ENCODE data around the gene SEC16A.

The SEC16A gene

DNA sequence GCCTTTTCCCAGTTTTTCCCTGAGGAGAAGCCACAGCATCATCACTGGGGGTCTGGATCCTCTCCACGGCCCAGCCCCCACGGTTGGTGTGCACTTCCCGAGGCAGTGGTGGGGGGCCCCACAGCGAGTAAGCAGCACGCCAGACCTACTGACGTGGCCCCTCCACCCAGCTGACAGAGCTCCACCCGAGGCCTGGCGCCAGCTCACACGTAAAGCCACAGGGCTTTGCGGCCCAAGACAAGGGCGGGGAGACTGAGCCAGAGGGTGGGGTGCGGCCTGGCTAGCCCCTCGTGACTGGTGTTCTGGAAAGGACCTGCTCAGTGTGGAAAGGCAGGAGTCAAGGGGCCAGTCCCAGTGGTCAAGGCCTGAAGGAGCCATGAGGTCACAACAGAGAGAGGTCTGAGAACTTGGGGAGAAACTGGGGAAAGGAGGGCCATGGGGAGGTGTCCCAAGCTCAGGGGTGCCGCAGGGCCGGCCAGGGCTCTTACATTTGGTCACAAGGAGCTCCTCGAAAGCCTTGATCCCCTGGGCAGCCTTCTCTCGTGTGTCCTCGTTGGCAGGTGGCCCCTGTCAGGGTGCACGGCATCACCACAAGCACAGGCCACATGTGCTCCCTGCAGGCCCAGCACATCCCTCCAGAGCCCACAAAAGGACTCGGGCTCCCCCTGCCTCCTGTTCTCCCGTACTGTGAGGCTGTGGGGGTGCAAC, 88.4 kb downstream of the SEC16A start:
- Histone ChIP-seq H3K4me1 (ENCODE audit: control extremely low read depth in 1 of 4, control insufficient read depth in 4 of 4, insufficient read depth in 4 of 4, low read length in 3 of 4) (peaks cover 0 to 12% (median 11%) of the 10 kb centered on the region in 4 experiments), H3K27me3 (replicated peaks in 2 of 5; ENCODE audit: control insufficient read depth in 4 of 5, insufficient read depth in 5 of 5, low read length in 4 of 5) (no peaks in the 10 kb centered on the region), H3K27ac (ENCODE audit: insufficient read depth in 1 of 2, low read depth in 1 of 2, low read length in 2 of 2, poor library complexity in 1 of 2, severe bottlenecking in 2 of 2) (no peak overlapping the region), H3K36me3 (ENCODE audit: control insufficient read depth in 4 of 4, insufficient read depth in 4 of 4, low read length in 3 of 4) (peaks cover 5 to 85% (median 59%) of the 10 kb centered on the region in 4 experiments), H3K9me3 (ENCODE audit: control extremely low read depth in 1 of 5, control insufficient read depth in 4 of 5, insufficient read depth in 2 of 5, low read depth in 1 of 5, low read length in 4 of 5) (no peaks in the 10 kb centered on the region), H3K4me3 (ENCODE audit: control insufficient read depth in 1 of 7, extremely low read depth in 1 of 7, insufficient read depth in 4 of 7, low read depth in 2 of 7, low read length in 6 of 7) (no peak overlapping the region)
- over 99% methylated on average over 18 of the region's 21 CpGs for WGBS (ENCODE audit: insufficient coverage)
- DNase-seq, result no peak
- CTCF ChIA-PET, result interaction anchor here (0.6 to 1.0 kb wide), 2 partner anchors 22 to 304 kb away, joined by 3 to 4 read pairs; no protein-coding TSS in a partner anchor
- POLR2A ChIA-PET, result no interaction called here

DNA sequence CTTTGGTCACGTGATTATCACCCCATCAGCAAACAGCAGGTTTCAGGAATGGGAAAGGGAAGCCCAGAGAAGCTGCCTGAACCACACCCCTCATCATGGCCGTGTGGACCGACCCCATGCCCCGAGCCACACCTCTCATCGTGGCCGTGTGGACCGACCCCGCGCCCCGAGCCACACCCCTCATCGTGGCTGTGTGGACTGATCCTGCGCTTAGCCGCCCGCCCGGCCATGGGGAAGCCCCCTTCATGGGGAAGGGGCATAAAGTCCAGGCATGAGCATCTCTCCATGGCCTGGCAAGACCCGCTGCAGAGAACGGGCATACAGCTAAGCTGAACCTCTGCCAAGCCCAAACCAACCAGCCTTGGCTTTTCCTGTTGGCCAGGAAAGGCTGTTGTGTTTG, 89.3 kb downstream of the SEC16A start:
- Histone ChIP-seq H3K27ac (ENCODE audit: insufficient read depth in 1 of 2, low read depth in 1 of 2, low read length in 2 of 2, poor library complexity in 1 of 2, severe bottlenecking in 2 of 2) (no peak overlapping the region), H3K27me3 (replicated peaks in 2 of 5; ENCODE audit: control insufficient read depth in 4 of 5, insufficient read depth in 5 of 5, low read length in 4 of 5) (no peaks in the 10 kb centered on the region), H3K4me1 (ENCODE audit: control extremely low read depth in 1 of 4, control insufficient read depth in 4 of 4, insufficient read depth in 4 of 4, low read length in 3 of 4) (peaks cover 0 to 3% (median 1%) of the 10 kb centered on the region in 4 experiments), H3K9me3 (ENCODE audit: control extremely low read depth in 1 of 5, control insufficient read depth in 4 of 5, insufficient read depth in 2 of 5, low read depth in 1 of 5, low read length in 4 of 5) (no peaks in the 10 kb centered on the region), H3K4me3 (ENCODE audit: control insufficient read depth in 1 of 7, extremely low read depth in 1 of 7, insufficient read depth in 4 of 7, low read depth in 2 of 7, low read length in 6 of 7) (no peak overlapping the region), H3K36me3 (ENCODE audit: control insufficient read depth in 4 of 4, insufficient read depth in 4 of 4, low read length in 3 of 4) (peaks cover 7 to 91% (median 65%) of the 10 kb centered on the region in 4 experiments)
- WGBS (ENCODE audit: insufficient coverage), result 90% methylated on average over 9 of the region's 17 CpGs
- ChIA-PET CTCF (interaction anchor here (1.0 to 1.3 kb wide), 2 partner anchors 8 to 22 kb away, joined by 3 read pairs; no protein-coding TSS in a partner anchor), POLR2A (no interaction called here)
- DNase-seq, result no peak

DNA sequence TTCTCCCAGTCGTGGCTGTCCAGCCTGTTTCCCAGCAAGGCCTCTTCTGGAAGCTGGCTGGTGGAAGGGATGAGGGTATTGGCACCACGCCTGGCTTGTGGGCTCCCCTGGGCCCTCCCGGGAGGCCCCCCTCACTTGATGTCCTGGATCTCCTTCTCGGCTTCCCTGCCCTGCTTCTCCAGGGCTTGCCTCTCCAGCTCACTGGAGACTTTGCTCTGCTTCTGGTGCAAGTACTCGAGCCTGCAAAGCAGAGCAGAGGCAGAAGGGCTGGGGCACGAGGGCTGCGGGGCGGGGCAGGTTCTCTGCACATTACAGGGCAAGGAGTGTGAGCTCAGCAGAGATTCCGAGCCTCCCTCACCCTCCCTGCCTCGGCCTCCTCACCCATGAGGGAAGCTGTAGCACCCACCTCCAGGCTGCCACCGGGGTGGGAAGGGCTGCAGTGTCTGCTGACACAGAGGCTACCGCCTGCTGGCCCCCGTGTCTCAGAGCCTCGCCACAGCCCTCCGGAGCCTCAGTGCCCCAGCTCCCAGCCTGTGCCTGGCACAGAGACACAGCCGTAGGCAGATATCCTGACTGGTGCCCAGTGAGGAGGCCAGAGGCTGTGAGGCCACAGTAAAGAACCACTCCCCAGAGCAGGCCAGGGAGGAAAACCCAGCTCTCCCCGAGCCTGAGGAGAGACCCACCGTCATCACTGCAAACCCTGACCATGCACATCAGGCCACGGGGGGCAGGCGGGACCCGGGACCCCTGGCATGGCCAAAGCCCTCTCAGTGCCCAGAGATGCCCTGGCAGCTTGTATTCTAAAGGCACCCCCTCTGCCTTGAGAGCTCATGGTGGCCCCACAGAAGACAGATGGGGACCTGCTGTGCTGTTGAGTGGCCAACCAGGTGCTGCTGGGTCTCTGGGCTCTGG, 90.0 kb downstream of the SEC16A start:
- Histone ChIP-seq H3K27me3 (replicated peaks in 2 of 5; ENCODE audit: control insufficient read depth in 4 of 5, insufficient read depth in 5 of 5, low read length in 4 of 5) (no peaks in the 10 kb centered on the region), H3K9me3 (ENCODE audit: control extremely low read depth in 1 of 5, control insufficient read depth in 4 of 5, insufficient read depth in 2 of 5, low read depth in 1 of 5, low read length in 4 of 5) (no peaks in the 10 kb centered on the region), H3K4me3 (ENCODE audit: control insufficient read depth in 1 of 7, extremely low read depth in 1 of 7, insufficient read depth in 4 of 7, low read depth in 2 of 7, low read length in 6 of 7) (no peak overlapping the region), H3K4me1 (ENCODE audit: control extremely low read depth in 1 of 4, control insufficient read depth in 4 of 4, insufficient read depth in 4 of 4, low read length in 3 of 4) (no peaks in the 10 kb centered on the region), H3K36me3 (ENCODE audit: control insufficient read depth in 4 of 4, insufficient read depth in 4 of 4, low read length in 3 of 4) (peaks cover 7 to 89% (median 70%) of the 10 kb centered on the region in 4 experiments), H3K27ac (ENCODE audit: insufficient read depth in 1 of 2, low read depth in 1 of 2, low read length in 2 of 2, poor library complexity in 1 of 2, severe bottlenecking in 2 of 2) (no peak overlapping the region)
- 97% methylated on average over 20 of the region's 21 CpGs for WGBS (ENCODE audit: insufficient coverage)
- POLR2A ChIA-PET, result no interaction called here
- CTCF ChIA-PET, result interaction anchor here (0.7 to 1.3 kb wide), 4 partner anchors 8 to 168 kb away, joined by 3 read pairs; no protein-coding TSS in a partner anchor
- no peak for DNase-seq

DNA sequence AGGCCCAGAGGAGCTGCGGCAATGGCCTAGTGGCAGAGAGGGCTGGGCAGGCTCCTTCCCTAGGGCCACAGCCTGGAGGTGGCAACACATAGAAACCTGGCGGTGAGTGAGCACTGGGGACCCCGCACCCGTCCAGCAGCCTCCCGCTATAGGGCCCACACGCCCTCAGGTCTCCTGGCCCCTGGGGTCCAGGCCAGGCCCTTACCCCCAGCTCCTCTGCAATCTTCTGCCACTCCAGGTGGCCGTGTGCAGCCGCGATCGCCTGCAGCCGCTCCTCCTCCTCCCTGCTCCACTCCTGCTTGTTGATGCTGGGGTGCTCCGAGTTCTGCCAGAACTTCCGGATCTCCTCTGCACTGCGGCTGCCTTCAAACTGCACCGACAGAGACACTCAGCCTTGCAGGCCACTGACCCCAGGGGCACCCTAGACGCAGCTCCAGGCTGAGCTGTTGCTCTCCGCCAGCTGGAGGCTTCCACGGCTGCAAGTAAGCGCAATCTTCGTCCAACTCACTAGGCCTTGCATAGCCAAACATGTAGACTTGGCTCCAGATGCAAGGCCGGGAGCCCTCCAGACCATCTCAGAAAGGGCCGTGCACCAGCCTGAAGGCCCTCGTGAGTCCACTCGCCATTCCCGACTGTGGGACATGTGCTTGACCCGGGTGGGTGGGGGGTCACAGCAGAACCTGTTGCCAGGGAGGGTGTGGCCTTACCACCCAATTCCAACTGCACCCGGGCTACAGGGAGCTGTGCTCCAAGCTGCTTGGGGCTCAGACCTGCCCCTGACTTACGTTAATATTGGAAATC, 90.9 kb downstream of the SEC16A start:
- no peak overlapping the region for H3K4me3 ChIP-seq (ENCODE audit: control insufficient read depth in 1 of 7, extremely low read depth in 1 of 7, insufficient read depth in 4 of 7, low read depth in 2 of 7, low read length in 6 of 7)
- H3K36me3 ChIP-seq (ENCODE audit: control insufficient read depth in 4 of 4, insufficient read depth in 4 of 4, low read length in 3 of 4), result peaks cover 8 to 91% (median 74%) of the 10 kb centered on the region in 4 experiments
- no peaks in the 10 kb centered on the region for H3K27me3 ChIP-seq (replicated peaks in 2 of 5; ENCODE audit: control insufficient read depth in 4 of 5, insufficient read depth in 5 of 5, low read length in 4 of 5)
- ChIA-PET CTCF (interaction anchor here (1.0 to 1.5 kb wide), 3 partner anchors 9 to 167 kb away, joined by 3 to 8 read pairs (median 3); no protein-coding TSS in a partner anchor), POLR2A (no interaction called here)
- H3K9me3 ChIP-seq (ENCODE audit: control extremely low read depth in 1 of 5, control insufficient read depth in 4 of 5, insufficient read depth in 2 of 5, low read depth in 1 of 5, low read length in 4 of 5), result no peaks in the 10 kb centered on the region
- H3K27ac ChIP-seq (ENCODE audit: insufficient read depth in 1 of 2, low read depth in 1 of 2, low read length in 2 of 2, poor library complexity in 1 of 2, severe bottlenecking in 2 of 2), result no peak overlapping the region
- WGBS (ENCODE audit: insufficient coverage), result 95% methylated on average over 26 of the region's 28 CpGs
- no peaks in the 10 kb centered on the region for H3K4me1 ChIP-seq (ENCODE audit: control extremely low read depth in 1 of 4, control insufficient read depth in 4 of 4, insufficient read depth in 4 of 4, low read length in 3 of 4)
- no peak for DNase-seq

All from common myeloid progenitor, CD34-positive (primary cell).